Trophoblast cell (in vitro differentiated cells and primary cell): ENCODE data around the gene TNFAIP1.

Experiments
- DNase-seq, 2 donors: peaks; one replicate each; pipeline ENCODE4 v3.0.0-alpha.2; 2016
- H2AFZ ChIP-seq: 2 replicates; pipeline ENCODE4 v1.6.1; 2013; ENCODE audit warnings: low read length, moderate library complexity, mild to moderate bottlenecking; ENCODE audit not compliant: insufficient read depth, poor library complexity
- H2AK5ac ChIP-seq: 2 replicates; pipeline ENCODE4 v1.6.1; 2013; ENCODE audit warnings: mild to moderate bottlenecking, low read length
- H2BK120ac ChIP-seq: 2 replicates; pipeline ENCODE4 v1.6.1; 2013; ENCODE audit warnings: low read length, mild to moderate bottlenecking, moderate library complexity; ENCODE audit not compliant: insufficient read depth, poor library complexity
- H2BK12ac ChIP-seq: 2 replicates; pipeline ENCODE4 v1.6.1; 2013; ENCODE audit warnings: mild to moderate bottlenecking, low read length, moderate library complexity
- H2BK5ac ChIP-seq: 2 replicates; pipeline ENCODE4 v1.6.1; 2013; ENCODE audit warnings: low read length, low read depth, moderate library complexity, mild to moderate bottlenecking; ENCODE audit not compliant: poor library complexity
- H3K14ac ChIP-seq: 2 replicates; pipeline ENCODE4 v1.6.1; 2013; ENCODE audit warnings: mild to moderate bottlenecking, low read length
- H3K18ac ChIP-seq: 2 replicates; pipeline ENCODE4 v1.6.1; 2013; ENCODE audit warnings: mild to moderate bottlenecking, low read length
- H3K23ac ChIP-seq: 2 replicates; pipeline ENCODE4 v1.6.1; 2013; ENCODE audit warnings: low read length
- H3K27ac ChIP-seq: 2 replicates; pipeline ENCODE4 v1.5.1; 2013; ENCODE audit warnings: low read depth, mild to moderate bottlenecking, inconsistent platforms, low read length, moderate library complexity
- H3K27me3 ChIP-seq: 2 replicates; pipeline ENCODE4 v1.6.1; 2013; ENCODE audit warnings: inconsistent platforms, mild to moderate bottlenecking, low read length, moderate library complexity; ENCODE audit not compliant: insufficient read depth
- H3K36me3 ChIP-seq, 2 experiments: 1 replicate in 1 of 2; 2 replicates in 1 of 2; pipeline ENCODE4 v1.6.1; 2013; ENCODE audit warnings: low read length in 2 of 2, mild to moderate bottlenecking in 2 of 2, moderate library complexity in 1 of 2; ENCODE audit not compliant: insufficient read depth in 2 of 2, control insufficient read depth in 1 of 2
- H3K4ac ChIP-seq: 2 replicates; pipeline ENCODE4 v1.6.1; 2013; ENCODE audit warnings: low read depth, mild to moderate bottlenecking, low read length, moderate library complexity
- H3K4me1 ChIP-seq, 2 experiments: 1 replicate in 1 of 2; 2 replicates in 1 of 2; pipeline ENCODE4 v1.6.1; 2013; ENCODE audit warnings: low read length in 2 of 2, mild to moderate bottlenecking in 2 of 2, moderate library complexity in 1 of 2; ENCODE audit not compliant: insufficient read depth in 2 of 2, control insufficient read depth in 1 of 2
- H3K4me2 ChIP-seq: 2 replicates; pipeline ENCODE4 v1.6.1; 2013; ENCODE audit warnings: inconsistent platforms, mild to moderate bottlenecking, low read length, moderate library complexity
- H3K4me3 ChIP-seq: 2 replicates; pipeline ENCODE4 v1.5.1; 2013; ENCODE audit warnings: mild to moderate bottlenecking, low read depth, low read length, inconsistent platforms
- H3K79me1 ChIP-seq: one replicate; pipeline ENCODE4 v1.6.1; 2013; ENCODE audit warnings: low read length
- H3K79me2 ChIP-seq: 2 replicates; pipeline ENCODE4 v1.6.1; 2013; ENCODE audit warnings: low read length, mild to moderate bottlenecking; ENCODE audit not compliant: control insufficient read depth, insufficient read depth, poor library complexity
- H3K9ac ChIP-seq: 2 replicates; pipeline ENCODE4 v1.6.1; 2013; ENCODE audit warnings: mild to moderate bottlenecking, low read length
- H3K9me3 ChIP-seq: 2 replicates; pipeline ENCODE4 v1.6.1; 2013; ENCODE audit warnings: low read depth, mild to moderate bottlenecking, control low read depth, inconsistent platforms, low read length; ENCODE audit not compliant: insufficient read depth
- H4K12ac ChIP-seq: 2 replicates; pipeline ENCODE4 v1.6.1; 2013; ENCODE audit warnings: low read depth, mild to moderate bottlenecking, low read length, moderate library complexity
- H4K8ac ChIP-seq: 2 replicates; pipeline ENCODE4 v1.6.1; 2013; ENCODE audit warnings: low read depth, mild to moderate bottlenecking, low read length, moderate library complexity
- H4K91ac ChIP-seq: one replicate; pipeline ENCODE4 v1.6.1; 2013; ENCODE audit warnings: low read depth, mild to moderate bottlenecking, low read length, moderate library complexity
- WGBS: extraction: QIAGEN DNeasy Blood & Tissue Kit; methylation state at CpG from one replicate; pipeline ENCODE4 v1.1.7; 2013; ENCODE audit warnings: missing lambda C conversion rate; ENCODE audit not compliant: insufficient read length, insufficient coverage; ENCODE audit errors: extremely low coverage; 5-methylcytosine and 5-hydroxymethylcytosine counted together

TNFAIP1 gene

GRCh38 chr17:28346199-28346580 lies 10.6 kb downstream of the TNFAIP1 start:
- H3K9me3 ChIP-seq = no peaks in the 10 kb centered on the region
- H2AK5ac ChIP-seq = no peak overlapping the region
- no peak overlapping the region for H3K4me2 ChIP-seq
- no peak overlapping the region for H2BK5ac ChIP-seq
- WGBS = no CpG with 5 or more reads among the region's 2 CpGs
- H2BK120ac ChIP-seq = no peak overlapping the region
- H3K23ac ChIP-seq = no peak overlapping the region
- H3K27me3 ChIP-seq = no peaks in the 10 kb centered on the region
- no peak overlapping the region for H3K4ac ChIP-seq
- no peak overlapping the region for H3K18ac ChIP-seq
- H4K8ac ChIP-seq = no peak overlapping the region
- no peak overlapping the region for H3K14ac ChIP-seq
- no peak for DNase-seq
- no peak overlapping the region for H3K4me3 ChIP-seq
- no peak overlapping the region for H3K9ac ChIP-seq
- no peaks in the 10 kb centered on the region for H3K79me2 ChIP-seq
- no peak overlapping the region for H2BK12ac ChIP-seq
- peak overlapping the region; percentile 21 for H3K27ac ChIP-seq
- H3K4me1 ChIP-seq = peaks cover 2 to 8% of the 10 kb centered on the region in 2 experiments
- no peaks in the 10 kb centered on the region for H3K79me1 ChIP-seq
- no peak overlapping the region for H4K12ac ChIP-seq
- no peak overlapping the region for H4K91ac ChIP-seq
- H2AFZ ChIP-seq = no peak overlapping the region
- peaks cover 68 to 85% of the 10 kb centered on the region in 2 experiments for H3K36me3 ChIP-seq

GRCh38 chr17:28346746-28347246 lies 11.2 kb downstream of the TNFAIP1 start:
- Histone ChIP-seq H3K36me3 (peaks cover 68 to 85% of the 10 kb centered on the region in 2 experiments), H2BK12ac (no peak overlapping the region), H3K79me2 (no peaks in the 10 kb centered on the region), H4K91ac (no peak overlapping the region), H3K27ac (no peak overlapping the region), H3K9me3 (no peaks in the 10 kb centered on the region), H3K4ac (no peak overlapping the region), H3K4me2 (no peak overlapping the region), H2BK120ac (no peak overlapping the region), H3K4me3 (no peak overlapping the region), H4K8ac (no peak overlapping the region), H2AFZ (no peak overlapping the region), H2BK5ac (no peak overlapping the region), H4K12ac (no peak overlapping the region), H3K4me1 (peaks cover 2 to 8% of the 10 kb centered on the region in 2 experiments), H3K27me3 (no peaks in the 10 kb centered on the region), H2AK5ac (no peak overlapping the region), H3K9ac (no peak overlapping the region), H3K23ac (no peak overlapping the region), H3K14ac (no peak overlapping the region), H3K79me1 (no peaks in the 10 kb centered on the region), H3K18ac (no peak overlapping the region)
- WGBS = no CpG with 5 or more reads among the region's 7 CpGs
- DNase-seq = peak in 1 of 2 donors; percentile 46

- Histone ChIP-seq H3K4me3 (no peak overlapping the region), H2AFZ (no peak overlapping the region), H3K9me3 (no peaks in the 10 kb centered on the region), H3K79me2 (no peaks in the 10 kb centered on the region), H3K9ac (no peak overlapping the region), H4K8ac (peak overlapping the region; percentile 13), H3K4me2 (no peak overlapping the region), H4K91ac (no peak overlapping the region), H3K36me3 (peaks cover 65 to 82% of the 10 kb centered on the region in 2 experiments), H2BK120ac (no peak overlapping the region), H3K14ac (no peak overlapping the region), H2BK5ac (no peak overlapping the region), H3K4ac (no peak overlapping the region), H3K79me1 (no peaks in the 10 kb centered on the region), H4K12ac (peak overlapping the region; percentile 27), H3K27ac (peak overlapping the region; percentile 15), H3K27me3 (no peaks in the 10 kb centered on the region), H3K18ac (peak overlapping the region; percentile 47), H2BK12ac (no peak overlapping the region), H3K4me1 (peaks cover 2 to 8% of the 10 kb centered on the region in 2 experiments), H2AK5ac (no peak overlapping the region), H3K23ac (no peak overlapping the region)
- WGBS = no CpG with 5 or more reads among the region's 8 CpGs
- peak; percentile 50 to 53 for DNase-seq
These were observed 11.8 kb downstream of the TNFAIP1 start for GRCh38 chr17:28347261-28347891.

GRCh38 chr17:28348979-28349378 lies 13.4 kb downstream of the TNFAIP1 start:
- H2AFZ ChIP-seq = no peak overlapping the region
- H3K14ac ChIP-seq = no peak overlapping the region
- no peaks in the 10 kb centered on the region for H3K79me2 ChIP-seq
- H3K4me2 ChIP-seq = no peak overlapping the region
- no CpG with 5 or more reads among the region's 3 CpGs for WGBS
- H2AK5ac ChIP-seq = no peak overlapping the region
- no peak for DNase-seq
- peaks cover 59 to 79% of the 10 kb centered on the region in 2 experiments for H3K36me3 ChIP-seq
- H3K18ac ChIP-seq = no peak overlapping the region
- no peak overlapping the region for H3K4ac ChIP-seq
- H3K23ac ChIP-seq = no peak overlapping the region
- H3K27me3 ChIP-seq = no peaks in the 10 kb centered on the region
- no peak overlapping the region for H3K4me3 ChIP-seq
- no peak overlapping the region for H3K27ac ChIP-seq
- no peak overlapping the region for H4K91ac ChIP-seq
- no peaks in the 10 kb centered on the region for H3K9me3 ChIP-seq
- no peak overlapping the region for H2BK12ac ChIP-seq
- no peak overlapping the region for H2BK5ac ChIP-seq
- no peaks in the 10 kb centered on the region for H3K79me1 ChIP-seq
- H2BK120ac ChIP-seq = no peak overlapping the region
- no peak overlapping the region for H4K12ac ChIP-seq
- no peak overlapping the region for H3K9ac ChIP-seq
- H3K4me1 ChIP-seq = peaks cover 2 to 8% of the 10 kb centered on the region in 2 experiments
- H4K8ac ChIP-seq = no peak overlapping the region
